HL-60/S4 treated with phorbol 12-myristate 13-acetate at 8.2 ng/mL for 4 days and 3 days (cell line): ENCODE measurements around the gene LIMS1.
"Not testable (repeated sequence)": the region's sequence is repeated elsewhere in the genome, so short reads cannot be mapped to it uniquely, and the experiment has no call there.

Experiments
- in situ Hi-C: fragments of 300-500 bp; cut with MboI; formaldehyde crosslinking; loops from 2 replicates; pipeline ENCODE4 v1.15.0; 2022; ENCODE audit warnings: low sequenced_read_pairs

LIMS1 gene

GRCh38 chr2:108585436-108585835 lies 51.2 kb downstream of the LIMS1 start:
- in situ Hi-C loops, result no loop called here

- in situ Hi-C loops, result no loop called here
These were observed 51.8 kb downstream of the LIMS1 start for GRCh38 chr2:108586116-108586515.

GRCh38 chr2:108586631-108587030 lies 52.4 kb downstream of the LIMS1 start:
- in situ Hi-C loops, result no loop called here

- in situ Hi-C loops, result no loop called here
These were observed 53.4 kb downstream of the LIMS1 start for GRCh38 chr2:108587621-108588020.

GRCh38 chr2:108588070-108588668 lies 53.9 kb downstream of the LIMS1 start:
- in situ Hi-C loops, result no loop called here

GRCh38 chr2:108589372-108589771 lies 55.1 kb downstream of the LIMS1 start:
- in situ Hi-C loops, result no loop called here

- in situ Hi-C loops, result no loop called here
These were observed 55.5 kb downstream of the LIMS1 start for GRCh38 chr2:108589781-108590180.

- in situ Hi-C loops, result no loop called here
These were observed 56.9 kb downstream of the LIMS1 start for GRCh38 chr2:108591163-108591562.

- in situ Hi-C loops, result no loop called here
These were observed 59.4 kb downstream of the LIMS1 start for GRCh38 chr2:108593547-108594098.

- in situ Hi-C loops, result no loop called here
These were observed 60.1 kb downstream of the LIMS1 start for GRCh38 chr2:108594132-108594981.

GRCh38 chr2:108594982-108595464 lies 60.8 kb downstream of the LIMS1 start:
- in situ Hi-C loops, result no loop called here

GRCh38 chr2:108595771-108596170 lies 61.5 kb downstream of the LIMS1 start:
- in situ Hi-C loops, result not testable (repeated sequence)

- in situ Hi-C loops, result not testable (repeated sequence)
These were observed 63.0 kb downstream of the LIMS1 start for GRCh38 chr2:108597105-108597744.

- in situ Hi-C loops, result not testable (repeated sequence)
These were observed 66.9 kb downstream of the LIMS1 start for GRCh38 chr2:108601199-108601598.

GRCh38 chr2:108602422-108602821 lies 68.2 kb downstream of the LIMS1 start:
- in situ Hi-C loops, result no loop called here

- in situ Hi-C loops, result no loop called here
These were observed 69.9 kb downstream of the LIMS1 start for GRCh38 chr2:108604196-108604595.

- in situ Hi-C loops, result no loop called here
These were observed 71.7 kb downstream of the LIMS1 start for GRCh38 chr2:108605947-108606346.

- in situ Hi-C loops, result no loop called here
These were observed 73.5 kb downstream of the LIMS1 start for GRCh38 chr2:108607706-108608301.

- in situ Hi-C loops, result no loop called here
These were observed 76.8 kb downstream of the LIMS1 start for GRCh38 chr2:108611021-108611420.

- in situ Hi-C loops, result no loop called here
These were observed 77.9 kb downstream of the LIMS1 start for GRCh38 chr2:108612153-108612513.

- in situ Hi-C loops, result no loop called here
These were observed 78.4 kb downstream of the LIMS1 start for GRCh38 chr2:108612514-108613183.
